Stimulated activated CD8-positive, alpha-beta memory T cell treated with anti-CD3 and anti-CD28 coated beads, Interleukin-15, amount 100 ng/mL, for 48 hours (primary cell): ENCODE measurements around the gene PODXL2.

Experiments
- DNase-seq, 2 donors: peaks; one replicate each; pipeline ENCODE4 v3.0.0-alpha.2; 2020; ENCODE audit warnings: low read depth in 2 of 2

The PODXL2 gene

GRCh38 chr3:127655641-127656040 is 26.7 kb downstream of the PODXL2 start:
- no peak for DNase-seq

GRCh38 chr3:127656906-127657305 is 27.9 kb downstream of the PODXL2 start:
- DNase-seq, result no peak

- DNase-seq, result no peak
These were observed 29.2 kb downstream of the PODXL2 start for GRCh38 chr3:127658234-127658633.

- no peak for DNase-seq
These were observed 31.8 kb downstream of the PODXL2 start for GRCh38 chr3:127660621-127661251.

GRCh38 chr3:127661600-127661999 is 32.6 kb downstream of the PODXL2 start:
- no peak for DNase-seq

GRCh38 chr3:127662001-127662469 is 33.0 kb downstream of the PODXL2 start:
- DNase-seq, result no peak

- no peak for DNase-seq
These were observed 34.2 kb downstream of the PODXL2 start for GRCh38 chr3:127663151-127663550.

GRCh38 chr3:127665165-127665564 is 36.2 kb downstream of the PODXL2 start:
- no peak for DNase-seq

- DNase-seq, result no peak
These were observed 36.6 kb downstream of the PODXL2 start for GRCh38 chr3:127665586-127665985.

- no peak for DNase-seq
These were observed 37.7 kb downstream of the PODXL2 start for GRCh38 chr3:127666676-127667075.

- DNase-seq, result no peak
These were observed 38.2 kb downstream of the PODXL2 start for GRCh38 chr3:127667119-127667681.

GRCh38 chr3:127668906-127669305 is 39.9 kb downstream of the PODXL2 start:
- DNase-seq, result no peak

GRCh38 chr3:127669541-127670228 is 40.7 kb downstream of the PODXL2 start:
- DNase-seq, result no peak

- DNase-seq, result no peak
These were observed 41.2 kb downstream of the PODXL2 start for GRCh38 chr3:127670229-127670559.

GRCh38 chr3:127670761-127671522 is 42.0 kb downstream of the PODXL2 start:
- DNase-seq, result no peak

GRCh38 chr3:127671523-127672428 is 42.8 kb downstream of the PODXL2 start:
- no peak for DNase-seq

GRCh38 chr3:127672429-127673190 is 43.6 kb downstream of the PODXL2 start, which contains the start of gene ABTB1:
Gene ABTB1 (plus strand): TSS chr3:127672952. CDS start chr3:127673026, 74 bp downstream.
- DNase-seq, result peak; percentile 78 to 80

- DNase-seq, result peak; percentile 39 to 43
These were observed 44.5 kb downstream of the PODXL2 start for GRCh38 chr3:127673191-127674100.

GRCh38 chr3:127674101-127674721 is 45.2 kb downstream of the PODXL2 start:
- DNase-seq, result no peak
